GM12801 (cell line): ENCODE results near the gene ARID1B.

Experiments
- TF ChIP-seq, protein P1 (sequence below): IDR thresholded peaks from one replicate; pipeline ENCODE4 v1.5.1; 2011; ENCODE audit warnings: control low read depth; ENCODE audit not compliant: insufficient read length; ENCODE audit errors: extremely low read depth

ARID1B gene

GRCh38 chr6:157095569-157095968 lies 318.4 kb downstream of the ARID1B start:
- TF ChIP-seq, protein P1, sequence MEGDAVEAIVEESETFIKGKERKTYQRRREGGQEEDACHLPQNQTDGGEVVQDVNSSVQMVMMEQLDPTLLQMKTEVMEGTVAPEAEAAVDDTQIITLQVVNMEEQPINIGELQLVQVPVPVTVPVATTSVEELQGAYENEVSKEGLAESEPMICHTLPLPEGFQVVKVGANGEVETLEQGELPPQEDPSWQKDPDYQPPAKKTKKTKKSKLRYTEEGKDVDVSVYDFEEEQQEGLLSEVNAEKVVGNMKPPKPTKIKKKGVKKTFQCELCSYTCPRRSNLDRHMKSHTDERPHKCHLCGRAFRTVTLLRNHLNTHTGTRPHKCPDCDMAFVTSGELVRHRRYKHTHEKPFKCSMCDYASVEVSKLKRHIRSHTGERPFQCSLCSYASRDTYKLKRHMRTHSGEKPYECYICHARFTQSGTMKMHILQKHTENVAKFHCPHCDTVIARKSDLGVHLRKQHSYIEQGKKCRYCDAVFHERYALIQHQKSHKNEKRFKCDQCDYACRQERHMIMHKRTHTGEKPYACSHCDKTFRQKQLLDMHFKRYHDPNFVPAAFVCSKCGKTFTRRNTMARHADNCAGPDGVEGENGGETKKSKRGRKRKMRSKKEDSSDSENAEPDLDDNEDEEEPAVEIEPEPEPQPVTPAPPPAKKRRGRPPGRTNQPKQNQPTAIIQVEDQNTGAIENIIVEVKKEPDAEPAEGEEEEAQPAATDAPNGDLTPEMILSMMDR, result no peak

DNA sequence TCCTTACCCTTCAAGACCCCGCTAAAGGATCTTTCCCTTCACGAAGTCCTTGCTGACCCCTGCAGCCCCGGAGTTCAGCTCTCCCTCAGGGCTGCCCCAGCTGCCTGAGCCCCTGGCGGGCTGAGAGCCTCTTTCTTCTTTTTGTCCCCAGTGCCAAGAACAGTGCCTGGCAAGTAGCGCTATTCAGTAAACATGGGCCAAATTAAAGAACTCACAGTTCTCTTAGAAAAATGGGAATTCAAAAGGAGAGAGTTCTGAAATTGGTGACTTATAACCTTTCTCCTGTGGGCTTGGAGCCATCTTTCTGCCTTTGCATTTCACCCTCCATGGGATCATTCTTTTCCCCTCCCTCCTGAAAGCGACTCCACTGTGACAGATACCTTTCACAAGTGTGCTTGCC lies 318.9 kb downstream of the ARID1B start:
- TF ChIP-seq, protein P1, result no peak

DNA sequence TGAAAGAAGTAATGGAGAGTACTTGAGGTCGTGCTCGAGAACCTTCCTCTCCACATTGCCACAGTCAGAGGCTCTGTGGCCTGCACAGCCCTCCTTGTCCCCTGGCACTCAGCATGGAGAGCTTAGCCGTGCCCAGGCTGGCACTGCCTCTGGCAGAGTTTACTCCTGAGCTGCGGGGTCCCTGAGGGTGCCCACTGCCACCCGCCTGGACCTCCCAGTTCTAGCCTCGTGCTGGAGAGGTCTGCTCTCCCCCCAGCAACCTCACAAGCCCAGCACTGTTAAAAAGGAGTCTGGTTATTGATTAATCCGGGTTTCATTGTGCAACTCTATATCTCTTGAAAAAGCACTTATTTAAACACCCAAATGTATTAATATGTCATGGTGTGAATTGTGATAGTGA lies 319.3 kb downstream of the ARID1B start:
- TF ChIP-seq, protein P1, result no peak

DNA sequence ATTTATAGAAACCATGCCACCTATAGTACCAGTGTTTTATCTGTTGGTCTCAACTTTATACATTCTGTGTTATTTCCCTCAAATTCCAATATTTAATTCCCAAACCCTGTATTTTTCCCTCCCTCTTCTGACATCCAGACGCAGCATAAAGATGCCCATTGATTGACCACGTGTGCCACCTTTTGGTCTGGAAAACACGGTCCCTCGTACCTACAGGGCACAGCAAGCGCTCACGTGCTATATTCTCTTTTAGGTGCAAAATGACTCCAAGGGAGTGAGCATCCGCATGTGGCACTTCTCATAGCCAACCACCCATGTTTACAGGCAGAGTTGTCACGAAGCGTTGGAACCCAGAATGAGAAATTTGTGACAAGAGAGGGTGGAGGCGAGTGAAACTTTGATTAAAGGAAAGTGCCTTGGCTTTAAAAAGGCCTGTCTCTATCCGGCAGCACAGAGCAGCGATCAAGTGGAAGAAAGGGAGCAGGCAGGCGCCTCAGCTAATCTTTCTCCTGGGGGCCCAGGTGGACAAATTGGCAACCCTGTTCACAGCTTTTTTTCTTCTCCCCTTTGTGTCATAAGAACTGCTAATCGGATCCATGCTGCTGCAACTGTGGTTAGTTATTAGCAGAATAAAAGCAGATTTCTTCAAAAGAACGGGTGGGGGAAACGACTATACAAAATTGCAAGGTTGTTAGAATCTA lies 320.2 kb downstream of the ARID1B start:
- TF ChIP-seq, protein P1, result no peak

GRCh38 chr6:157098999-157099398 lies 321.8 kb downstream of the ARID1B start:
- TF ChIP-seq, protein P1, result no peak

GRCh38 chr6:157099912-157100593 lies 322.9 kb downstream of the ARID1B start:
- TF ChIP-seq, protein P1, result no peak

GRCh38 chr6:157101166-157101565 lies 324.0 kb downstream of the ARID1B start:
- TF ChIP-seq, protein P1, result no peak
